ENCODE measurements around the gene UNCX. TPM values are rescaled to one million over a fixed set of nuclear protein-coding genes. Genes with fewer than 3 reads are reported as not detected.

UNCX gene
- total RNA-seq, 4 donors from 2014 or later, result not detected

- H3K4me1 ChIP-seq, result peaks cover 8 to 77% (median 61%) of the 10 kb centered on the region in 4 donors
Measured at GRCh38 chr7:1233333-1234048, 819 bp downstream of the UNCX start.

GRCh38 chr7:1234049-1234880, 1.6 kb downstream of the UNCX start:
- TF ChIP-seq POLR2A (IDR thresholded peaks at IDR 0.05; ENCODE audit: low read depth) (no peak), POLR2AphosphoS5 (IDR thresholded peaks at IDR 0.05) (no peak), EP300 (IDR thresholded peaks at IDR 0.05) (no peak), CTCF (IDR thresholded peaks at IDR 0.05) (no peak)
- no peak overlapping the region for H3K27ac ChIP-seq (replicated peaks in 1 of 4)
- H3K4me1 ChIP-seq, result peaks cover 7 to 76% (median 61%) of the 10 kb centered on the region in 4 donors
- H3K36me3 ChIP-seq, result no peaks in the 10 kb centered on the region
- H3K9me3 ChIP-seq, result no peaks in the 10 kb centered on the region
- intact Hi-C loops (cut with DNase I), result no loop called here
- WGBS, result 8% methylated on average over 26 of the region's 30 CpGs
- peaks cover 22 to 98% (median 86%) of the 10 kb centered on the region in 4 donors for H3K27me3 ChIP-seq
- DNase-seq (ENCODE audit: extremely low spot score), result no peak
- no peak overlapping the region for H3K4me3 ChIP-seq

More at GRCh38 chr7:1233333-1234048, 819 bp downstream of the UNCX start:
- no peaks in the 10 kb centered on the region for H3K9me3 ChIP-seq
- no peak for TF ChIP-seq POLR2AphosphoS5 (IDR thresholded peaks at IDR 0.05)
- no peak for TF ChIP-seq CTCF (IDR thresholded peaks at IDR 0.05)
- TF ChIP-seq EP300 (IDR thresholded peaks at IDR 0.05), result no peak
- no peak for TF ChIP-seq POLR2A (IDR thresholded peaks at IDR 0.05; ENCODE audit: low read depth)
- peaks cover 22 to 98% (median 85%) of the 10 kb centered on the region in 4 donors for H3K27me3 ChIP-seq
- no peak overlapping the region for H3K4me3 ChIP-seq
- no peak overlapping the region for H3K27ac ChIP-seq (replicated peaks in 1 of 4)
- 6% methylated on average over 24 of the region's 73 CpGs for WGBS
- no peaks in the 10 kb centered on the region for H3K36me3 ChIP-seq
- no peak for DNase-seq (ENCODE audit: extremely low spot score)
- intact Hi-C loops (cut with DNase I), result no loop called here

DNA sequence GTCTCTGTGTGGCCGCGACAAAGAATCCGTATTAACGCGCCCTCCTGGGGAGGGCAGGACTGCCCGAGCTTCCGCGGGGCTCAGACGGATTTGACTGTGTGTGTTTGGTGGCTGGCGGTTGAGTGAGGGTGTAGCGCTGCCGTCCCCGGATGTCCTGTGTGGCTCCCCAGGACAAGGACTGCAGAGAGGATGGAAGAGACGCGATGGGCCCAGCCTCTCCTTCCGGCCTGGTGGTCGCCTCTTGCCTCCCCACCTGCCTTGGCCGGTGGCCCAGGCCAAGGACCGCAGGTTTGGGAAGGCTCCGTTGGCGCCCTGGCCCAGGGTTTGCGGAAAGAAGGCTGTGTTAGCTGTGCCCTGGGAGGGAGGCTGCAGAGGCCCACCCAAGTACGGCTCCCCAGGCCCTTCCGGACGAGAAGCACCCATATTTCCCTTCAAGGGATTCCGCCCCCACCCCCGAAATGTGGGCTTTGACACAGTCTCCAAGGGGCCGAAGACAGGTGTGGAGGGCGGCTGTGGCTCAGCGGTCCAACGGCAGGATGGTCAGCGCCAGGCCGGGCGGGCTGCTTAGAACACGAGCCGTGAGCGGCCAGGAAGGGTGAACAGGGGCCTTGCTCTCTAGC, 2.3 kb downstream of the UNCX start:
- Histone ChIP-seq H3K27ac (replicated peaks in 1 of 4) (no peak overlapping the region), H3K9me3 (no peaks in the 10 kb centered on the region), H3K4me3 (no peak overlapping the region), H3K27me3 (peaks cover 16 to 98% (median 86%) of the 10 kb centered on the region in 4 donors), H3K36me3 (no peaks in the 10 kb centered on the region), H3K4me1 (peaks cover 5 to 69% (median 54%) of the 10 kb centered on the region in 4 donors)
- no peak for DNase-seq (ENCODE audit: extremely low spot score)
- WGBS, result 4% methylated on average over 23 of the region's 37 CpGs
- TF ChIP-seq POLR2A (IDR thresholded peaks at IDR 0.05; ENCODE audit: low read depth) (no peak), POLR2AphosphoS5 (IDR thresholded peaks at IDR 0.05) (no peak)
- intact Hi-C loops (cut with DNase I), result no loop called here

DNA sequence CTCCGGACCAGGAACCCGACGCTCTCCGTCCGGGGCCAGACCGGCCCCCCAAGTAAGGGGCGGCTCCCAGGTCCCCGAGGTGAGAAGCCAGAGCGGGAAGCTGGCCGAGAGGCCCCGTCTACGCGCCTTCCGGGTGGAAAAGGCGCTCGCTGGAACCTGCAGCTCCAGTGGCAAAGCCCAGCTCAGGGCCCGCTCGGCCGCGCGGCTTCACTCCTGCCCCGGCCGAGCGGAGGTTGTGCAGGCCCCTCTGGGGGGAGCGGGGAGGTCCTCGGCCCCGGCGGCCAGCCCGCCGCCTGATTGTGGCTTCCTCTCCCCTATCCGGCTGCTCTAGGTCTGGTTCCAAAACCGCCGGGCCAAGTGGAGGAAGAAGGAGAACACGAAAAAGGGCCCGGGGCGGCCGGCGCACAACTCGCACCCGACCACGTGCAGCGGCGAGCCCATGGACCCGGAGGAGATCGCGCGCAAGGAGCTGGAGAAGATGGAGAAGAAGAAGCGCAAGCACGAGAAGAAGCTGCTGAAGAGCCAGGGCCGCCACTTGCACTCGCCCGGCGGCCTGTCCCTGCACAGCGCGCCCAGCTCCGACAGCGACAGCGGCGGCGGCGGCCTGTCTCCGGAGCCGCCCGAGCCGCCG, 2.9 kb downstream of the UNCX start:
- Histone ChIP-seq H3K4me1 (peaks cover 5 to 69% (median 48%) of the 10 kb centered on the region in 4 donors), H3K27me3 (peaks cover 19 to 98% (median 87%) of the 10 kb centered on the region in 4 donors), H3K4me3 (no peak overlapping the region), H3K36me3 (no peaks in the 10 kb centered on the region), H3K27ac (replicated peaks in 1 of 4) (no peak overlapping the region), H3K9me3 (no peaks in the 10 kb centered on the region)
- TF ChIP-seq CTCF (IDR thresholded peaks at IDR 0.05) (no peak), EP300 (IDR thresholded peaks at IDR 0.05) (no peak), POLR2A (IDR thresholded peaks at IDR 0.05; ENCODE audit: low read depth) (no peak), POLR2AphosphoS5 (IDR thresholded peaks at IDR 0.05) (no peak)
- intact Hi-C loops (cut with DNase I), result no loop called here
- DNase-seq (ENCODE audit: extremely low spot score), result no peak
- 2% methylated on average over 30 of the region's 66 CpGs for WGBS
